PC-3 (cell line): ENCODE data around the gene C9. TPM values are rescaled to one million over a fixed set of nuclear protein-coding genes. Genes with fewer than 3 reads are reported as not detected.

Source experiments
- ATAC-seq: fragments of 200-7000 bp; cut with Tn5 transposase; 2 replicates; pipeline ENCODE4 v1.9.1; 2020; ENCODE audit warnings: mild to moderate bottlenecking, moderate library complexity
- BruUV-seq: library from RNA; stranded (reverse); fragments of 400-500 nt; replicated peaks from 2 replicates; lab custom pipeline; 2021; lab: Mats Ljungman, UMichigan
- CTCF ChIA-PET: fragments of 300-600 bp; sonication (Branson Sonifier 250); formaldehyde crosslinking; loops from one replicate; lab custom pipeline; 2022; ENCODE audit warnings: antibody characterized with exemption; lab: Charles Lee
- POLR2A ChIA-PET: fragments of 300-600 bp; sonication (Branson Sonifier 250); formaldehyde crosslinking; loops from one replicate; lab custom pipeline; 2022; ENCODE audit warnings: antibody characterized with exemption; ENCODE audit not compliant: unreplicated experiment; lab: Charles Lee
- DNase-seq: peaks from one replicate; pipeline ENCODE4 v3.0.0-alpha.2; 2015
- H2AFZ ChIP-seq: fragments of 300-600 bp; sonication (generic); 2 replicates; pipeline ENCODE4 v1.6.0; 2016; ENCODE audit warnings: antibody characterized with exemption, low read length
- H3F3A ChIP-seq: fragments of 300-600 bp; sonication (generic); one replicate; pipeline ENCODE4 v1.6.0; 2017; ENCODE audit warnings: antibody characterized with exemption, low read length, control low read depth, mild to moderate bottlenecking; ENCODE audit not compliant: unreplicated experiment
- H3K27ac ChIP-seq: fragments of 300-600 bp; sonication (generic); 2 replicates; pipeline ENCODE4 v1.5.1; 2016; ENCODE audit warnings: mild to moderate bottlenecking, low read length
- H3K27me3 ChIP-seq: fragments of 300-600 bp; sonication (generic); 2 replicates; pipeline ENCODE4 v1.6.1; 2016; ENCODE audit warnings: low read length, mixed read lengths
- H3K36me3 ChIP-seq: fragments of 300-600 bp; sonication (generic); 2 replicates; pipeline ENCODE4 v1.6.1; 2016; ENCODE audit warnings: low read depth, mixed run types, low read length, mixed read lengths
- H3K4me1 ChIP-seq: fragments of 300-600 bp; sonication (generic); 2 replicates; pipeline ENCODE4 v1.5.1; 2016; ENCODE audit warnings: low read length; ENCODE audit not compliant: insufficient read depth
- H3K4me2 ChIP-seq: fragments of 300-600 bp; sonication (generic); 2 replicates; pipeline ENCODE4 v1.6.0; 2016; ENCODE audit warnings: low read length
- H3K4me3 ChIP-seq: fragments of 300-600 bp; sonication (generic); 2 replicates; pipeline ENCODE4 v1.5.1; 2016; ENCODE audit warnings: mild to moderate bottlenecking, low read length, mixed read lengths
- H3K79me2 ChIP-seq: fragments of 300-600 bp; sonication (generic); 2 replicates; pipeline ENCODE4 v1.6.1; 2017; ENCODE audit warnings: low read length, mixed read lengths
- H3K9ac ChIP-seq: fragments of 300-600 bp; sonication (generic); 2 replicates; pipeline ENCODE4 v1.6.0; 2016; ENCODE audit warnings: mild to moderate bottlenecking, low read length
- H3K9me2 ChIP-seq: fragments of 300-600 bp; sonication (generic); replicated peaks from 2 replicates; pipeline ENCODE4 v1.6.1; 2016; ENCODE audit warnings: mixed run types, low read length, mixed read lengths
- H3K9me3 ChIP-seq: fragments of 300-600 bp; sonication (generic); 2 replicates; pipeline ENCODE4 v1.6.1; 2016; ENCODE audit warnings: low read length, mixed read lengths
- H4K20me1 ChIP-seq: fragments of 300-600 bp; sonication (generic); 2 replicates; pipeline ENCODE4 v1.6.1; 2016; ENCODE audit warnings: low read length, mixed read lengths
- EZH2 ChIP-seq: fragments of 300-600 bp; sonication (generic); IDR thresholded peaks from one replicate; pipeline ENCODE4 v1.6.1; 2017; ENCODE audit warnings: antibody characterized with exemption, mild to moderate bottlenecking, low read length; ENCODE audit not compliant: unreplicated experiment
- EZH2phosphoT487 ChIP-seq: fragments of 300-600 bp; sonication (generic); IDR thresholded peaks from 2 replicates; pipeline ENCODE4 v1.6.1; 2018; ENCODE audit warnings: mild to moderate bottlenecking, antibody characterized with exemption, low read length, borderline replicate concordance
- intact Hi-C: fragments of 100-400 bp; cut with micrococcal nuclease; formaldehyde crosslinking; loops from 2 replicates; pipeline ENCODE4 v1.9.0; 2023
- total RNA-seq: library from RNA; depleted of rRNA; stranded (reverse); fragments of >200 nt; gene quantifications from 2 replicates; pipeline ENCODE4 v1.2.3, GENCODE V29; 2014
- TF ChIP-seq, protein P1 (sequence below): fragments of 300-600 bp; sonication (generic); conservative IDR thresholded peaks from 2 replicates; pipeline ENCODE4 v1.5.1; 2017; ENCODE audit warnings: antibody characterized with exemption, low read depth, mild to moderate bottlenecking, low read length

Gene C9
- total RNA-seq, 1 experiment from 2014 or later: not detected

DNA sequence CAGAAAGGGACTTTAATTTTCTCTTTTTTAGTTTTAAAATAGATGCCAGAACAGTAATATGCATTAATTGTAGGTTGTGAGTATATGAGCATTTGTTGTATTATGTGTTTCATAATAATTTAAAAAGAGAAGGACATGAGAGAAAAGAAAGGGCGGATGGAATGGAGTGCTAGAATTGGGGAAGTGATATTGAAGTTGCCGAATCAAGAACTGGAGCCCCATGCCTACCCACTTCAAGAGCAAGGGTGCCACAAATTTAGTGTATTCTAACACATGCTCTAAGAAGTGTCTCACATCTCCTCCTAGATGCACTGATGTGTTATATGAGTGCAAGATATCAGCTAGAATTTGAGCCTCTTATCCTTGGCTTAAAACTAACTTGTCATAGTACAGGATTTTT is 101.3 kb downstream of the C9 start:
- Histone ChIP-seq H3K4me3 (no peak overlapping the region), H3K9me3 (no peaks in the 10 kb centered on the region), H3K9ac (no peak overlapping the region), H3K79me2 (no peaks in the 10 kb centered on the region), H3K27me3 (no peaks in the 10 kb centered on the region), H3K9me2 (no peaks in the 10 kb centered on the region), H4K20me1 (no peaks in the 10 kb centered on the region), H3K36me3 (no peaks in the 10 kb centered on the region), H3K4me1 (peaks cover 7% of the 10 kb centered on the region; the same call in 1 of the 2 replicates), H2AFZ (no peak overlapping the region), H3F3A (no peaks in the 10 kb centered on the region), H3K27ac (no peak overlapping the region), H3K4me2 (no peak overlapping the region)
- TF ChIP-seq EZH2phosphoT487: no peak
- no peak for TF ChIP-seq EZH2
- TF ChIP-seq, protein P1, sequence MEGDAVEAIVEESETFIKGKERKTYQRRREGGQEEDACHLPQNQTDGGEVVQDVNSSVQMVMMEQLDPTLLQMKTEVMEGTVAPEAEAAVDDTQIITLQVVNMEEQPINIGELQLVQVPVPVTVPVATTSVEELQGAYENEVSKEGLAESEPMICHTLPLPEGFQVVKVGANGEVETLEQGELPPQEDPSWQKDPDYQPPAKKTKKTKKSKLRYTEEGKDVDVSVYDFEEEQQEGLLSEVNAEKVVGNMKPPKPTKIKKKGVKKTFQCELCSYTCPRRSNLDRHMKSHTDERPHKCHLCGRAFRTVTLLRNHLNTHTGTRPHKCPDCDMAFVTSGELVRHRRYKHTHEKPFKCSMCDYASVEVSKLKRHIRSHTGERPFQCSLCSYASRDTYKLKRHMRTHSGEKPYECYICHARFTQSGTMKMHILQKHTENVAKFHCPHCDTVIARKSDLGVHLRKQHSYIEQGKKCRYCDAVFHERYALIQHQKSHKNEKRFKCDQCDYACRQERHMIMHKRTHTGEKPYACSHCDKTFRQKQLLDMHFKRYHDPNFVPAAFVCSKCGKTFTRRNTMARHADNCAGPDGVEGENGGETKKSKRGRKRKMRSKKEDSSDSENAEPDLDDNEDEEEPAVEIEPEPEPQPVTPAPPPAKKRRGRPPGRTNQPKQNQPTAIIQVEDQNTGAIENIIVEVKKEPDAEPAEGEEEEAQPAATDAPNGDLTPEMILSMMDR: no peak
- CTCF ChIA-PET: no interaction called here
- no TSS peak for BruUV-seq
- POLR2A ChIA-PET: no interaction called here
- ATAC-seq (no peak), DNase-seq (no peak)
- intact Hi-C loops: no loop called here

DNA sequence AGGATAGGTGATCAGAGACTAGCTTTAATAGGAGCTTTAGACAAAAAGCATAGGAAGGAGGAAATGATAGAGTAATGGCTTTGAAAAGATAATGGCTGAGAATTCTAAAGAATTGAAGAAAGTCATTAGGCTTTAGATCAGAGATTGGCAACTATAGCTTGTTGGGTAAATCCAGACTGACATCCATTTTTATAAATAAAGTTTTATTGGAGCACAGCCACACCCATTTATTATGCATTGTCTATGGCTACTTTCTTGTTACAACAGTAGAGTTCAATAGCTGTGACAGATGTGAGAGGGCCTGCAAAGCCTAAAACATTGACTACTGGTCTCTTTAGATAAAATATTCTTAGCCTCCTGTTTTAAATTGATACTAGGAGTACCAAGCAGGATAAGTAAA is 104.2 kb downstream of the C9 start:
- intact Hi-C loops: no loop called here
- BruUV-seq: no TSS peak
- CTCF ChIA-PET: no interaction called here

DNA sequence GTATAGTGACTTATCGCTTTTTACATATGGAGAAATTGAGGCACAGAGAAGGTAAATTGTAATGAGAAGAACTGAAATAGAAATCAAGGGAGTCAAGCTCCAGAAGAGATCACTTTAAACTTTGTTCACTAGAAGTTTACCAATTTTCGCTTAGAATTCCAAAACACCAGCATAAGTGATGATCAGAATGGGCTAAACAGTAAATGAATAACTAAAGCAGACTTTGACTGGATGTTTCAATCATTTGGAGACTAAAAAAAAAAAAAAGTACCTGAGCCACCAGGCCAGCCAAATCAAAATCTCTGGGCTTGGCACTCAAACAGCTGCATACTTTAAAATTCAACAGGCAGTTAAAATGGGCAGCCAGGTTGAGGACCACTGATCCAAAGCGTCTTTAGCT is 106.7 kb downstream of the C9 start:
- Histone ChIP-seq H4K20me1 (no peaks in the 10 kb centered on the region), H3K9me2 (no peaks in the 10 kb centered on the region), H3K36me3 (no peaks in the 10 kb centered on the region), H3F3A (no peaks in the 10 kb centered on the region), H3K27ac (no peak overlapping the region), H3K27me3 (no peaks in the 10 kb centered on the region), H2AFZ (no peak overlapping the region), H3K79me2 (no peaks in the 10 kb centered on the region), H3K4me1 (peaks cover 20% of the 10 kb centered on the region), H3K4me2 (no peak overlapping the region), H3K9ac (no peak overlapping the region), H3K4me3 (no peak overlapping the region), H3K9me3 (no peaks in the 10 kb centered on the region)
- ATAC-seq (no peak), DNase-seq (no peak)
- intact Hi-C loops: no loop called here
- no TSS peak for BruUV-seq
- CTCF ChIA-PET: no interaction called here
- TF ChIP-seq, protein P1: no peak
- no peak for TF ChIP-seq EZH2
- TF ChIP-seq EZH2phosphoT487: no peak
- POLR2A ChIA-PET: no interaction called here

More for the DNA sequence above, 104.2 kb downstream of the C9 start:
- no peak for ATAC-seq
- Histone ChIP-seq H4K20me1 (no peaks in the 10 kb centered on the region), H3K27me3 (no peaks in the 10 kb centered on the region), H3K4me1 (peaks cover 12% of the 10 kb centered on the region), H3K9me2 (no peaks in the 10 kb centered on the region), H3K79me2 (no peaks in the 10 kb centered on the region), H3K9me3 (no peaks in the 10 kb centered on the region), H3K4me2 (no peak overlapping the region), H3K9ac (no peak overlapping the region), H3F3A (no peaks in the 10 kb centered on the region), H3K27ac (no peak overlapping the region), H3K4me3 (no peak overlapping the region), H3K36me3 (no peaks in the 10 kb centered on the region), H2AFZ (no peak overlapping the region)
- TF ChIP-seq EZH2: no peak
- TF ChIP-seq, protein P1: no peak
- no peak for DNase-seq
- POLR2A ChIA-PET: no interaction called here
